Smooth muscle cell (in vitro differentiated cells): Measurements from ENCODE around the gene ABHD4. TPM values are rescaled to one million over a fixed set of nuclear protein-coding genes. Genes with fewer than 3 reads are reported as not detected.

Experiments used
- DNase-seq: peaks from one replicate; lab custom pipeline; 2025; ENCODE audit not compliant: unreplicated experiment; lab: John Stamatoyannopoulos, UW
- H2AFZ ChIP-seq: fragments of 200-600 bp; sonication (generic); 2 replicates; pipeline ENCODE4 v1.6.0; 2016; ENCODE audit warnings: antibody characterized with exemption, low read depth, mild to moderate bottlenecking
- H3F3A ChIP-seq: fragments of 200-600 bp; sonication (generic); 2 replicates; pipeline ENCODE4 v1.6.0; 2017; ENCODE audit warnings: antibody characterized with exemption, low read depth
- H3K27ac ChIP-seq: fragments of 200-600 bp; sonication (generic); 2 replicates; pipeline ENCODE4 v1.5.1; 2016; ENCODE audit warnings: low read depth, mild to moderate bottlenecking
- H3K27me3 ChIP-seq: fragments of 200-600 bp; sonication (generic); 2 replicates; pipeline ENCODE4 v1.6.1; 2016; ENCODE audit warnings: low read depth, mild to moderate bottlenecking
- H3K36me3 ChIP-seq: fragments of 200-600 bp; sonication (generic); 2 replicates; pipeline ENCODE4 v1.5.1; 2016; ENCODE audit warnings: low read depth
- H3K4me1 ChIP-seq: fragments of 200-600 bp; sonication (generic); 2 replicates; pipeline ENCODE4 v1.5.1; 2016; ENCODE audit warnings: low read depth
- H3K4me2 ChIP-seq: fragments of 200-600 bp; sonication (generic); 2 replicates; pipeline ENCODE4 v1.6.0; 2016; ENCODE audit warnings: mild to moderate bottlenecking
- H3K4me3 ChIP-seq: fragments of 200-600 bp; sonication (generic); 2 replicates; pipeline ENCODE4 v1.5.1; 2016; ENCODE audit warnings: mild to moderate bottlenecking
- H3K79me2 ChIP-seq: fragments of 200-600 bp; sonication (generic); 2 replicates; pipeline ENCODE4 v1.6.0; 2016; ENCODE audit warnings: low read depth, mild to moderate bottlenecking
- H3K9ac ChIP-seq: fragments of 200-600 bp; sonication (generic); 2 replicates; pipeline ENCODE4 v1.6.0; 2016; ENCODE audit warnings: low read depth
- H3K9me3 ChIP-seq: fragments of 200-600 bp; sonication (generic); replicated peaks from 2 replicates; pipeline ENCODE4 v1.5.1; 2016; ENCODE audit warnings: low read depth
- H4K20me1 ChIP-seq: fragments of 200-600 bp; sonication (generic); 2 replicates; pipeline ENCODE4 v1.6.0; 2016; ENCODE audit warnings: low read depth
- CTCF ChIP-seq: fragments of 200-600 bp; sonication (generic); IDR thresholded peaks from 2 replicates; pipeline ENCODE4 v1.5.1; 2017; ENCODE audit warnings: borderline replicate concordance, mild to moderate bottlenecking, antibody characterized with exemption; ENCODE audit not compliant: insufficient read depth, poor library complexity, severe bottlenecking
- WGBS: methylation state at CpG from one replicate; pipeline ENCODE4 v1.1.7; 2016; ENCODE audit warnings: low lambda C conversion rate; 5-methylcytosine and 5-hydroxymethylcytosine counted together
- polyA plus RNA-seq: library from polyadenylated mRNA; unstranded; fragments of >200 nt; fragmentation: Nextera tagmentation; extraction: Ambion mirVana; gene quantifications from 2 replicates; pipeline ENCODE4 v1.2.1, GENCODE V29; 2016
- total RNA-seq: library from RNA; depleted of rRNA; stranded (reverse); fragments of >200 nt; gene quantifications from 2 replicates; pipeline ENCODE4 v1.2.3, GENCODE V29; 2014

The ABHD4 gene
- total and polyA plus RNA-seq, 2 experiments from 2014 or later = 9.7 to 13.9 TPM

DNA sequence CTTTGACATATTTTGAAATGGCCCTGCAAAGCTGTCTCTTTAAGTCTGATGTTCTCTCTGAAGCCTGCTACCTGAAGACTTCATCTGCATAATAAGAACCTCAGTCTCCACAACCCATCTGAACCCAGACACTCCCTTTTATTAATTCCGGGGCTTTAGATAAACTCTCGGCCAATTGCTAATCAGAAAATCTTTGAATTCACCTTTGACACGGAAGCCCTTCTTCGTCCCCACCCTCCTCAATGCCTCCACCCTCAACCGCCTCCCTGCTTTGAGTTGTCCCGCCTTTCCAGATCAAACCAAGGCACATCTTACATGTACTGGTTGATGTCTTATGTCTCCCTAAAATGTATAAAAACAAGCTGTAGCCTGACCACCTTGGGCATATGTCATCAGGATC lies 28.5 kb downstream of the ABHD4 start:
- Histone ChIP-seq H3K4me1 (no peaks in the 10 kb centered on the region), H3K4me3 (no peak overlapping the region), H3K27ac (no peak overlapping the region), H3K4me2 (no peak overlapping the region), H4K20me1 (no peaks in the 10 kb centered on the region), H3K79me2 (no peaks in the 10 kb centered on the region), H3K9me3 (no peaks in the 10 kb centered on the region), H3F3A (no peaks in the 10 kb centered on the region), H3K36me3 (no peaks in the 10 kb centered on the region), H2AFZ (no peak overlapping the region), H3K9ac (no peak overlapping the region), H3K27me3 (no peaks in the 10 kb centered on the region)
- no peak for TF ChIP-seq CTCF
- DNase-seq = no peak
- WGBS = 81% methylated on average over 6 of the region's 6 CpGs

- H3K9ac ChIP-seq = no peak overlapping the region
- H3K27me3 ChIP-seq = no peaks in the 10 kb centered on the region
- DNase-seq = no peak
- H3K27ac ChIP-seq = no peak overlapping the region
- WGBS = 79% methylated on average over 7 of the region's 7 CpGs
- no peaks in the 10 kb centered on the region for H3K9me3 ChIP-seq
- H2AFZ ChIP-seq = no peak overlapping the region
- no peaks in the 10 kb centered on the region for H3K79me2 ChIP-seq
- H3F3A ChIP-seq = no peaks in the 10 kb centered on the region
- H3K4me1 ChIP-seq = no peaks in the 10 kb centered on the region
- H3K4me2 ChIP-seq = no peak overlapping the region
- no peaks in the 10 kb centered on the region for H3K36me3 ChIP-seq
- H4K20me1 ChIP-seq = no peaks in the 10 kb centered on the region
- H3K4me3 ChIP-seq = no peak overlapping the region
- no peak for TF ChIP-seq CTCF
Measured at GRCh38 chr14:22627506-22628263, 29.6 kb downstream of the ABHD4 start.

GRCh38 chr14:22629361-22629760 lies 31.3 kb downstream of the ABHD4 start:
- no peaks in the 10 kb centered on the region for H3K36me3 ChIP-seq
- 96% methylated on average over 5 of the region's 5 CpGs for WGBS
- H3K27ac ChIP-seq = no peak overlapping the region
- no peak overlapping the region for H3K4me3 ChIP-seq
- DNase-seq = no peak
- H3K4me2 ChIP-seq = no peak overlapping the region
- no peaks in the 10 kb centered on the region for H3K4me1 ChIP-seq
- TF ChIP-seq CTCF = no peak
- no peak overlapping the region for H3K9ac ChIP-seq
- H3K27me3 ChIP-seq = no peaks in the 10 kb centered on the region
- no peaks in the 10 kb centered on the region for H3K9me3 ChIP-seq
- H3F3A ChIP-seq = no peaks in the 10 kb centered on the region
- H4K20me1 ChIP-seq = no peaks in the 10 kb centered on the region
- H2AFZ ChIP-seq = no peak overlapping the region
- H3K79me2 ChIP-seq = no peaks in the 10 kb centered on the region

GRCh38 chr14:22630066-22630465 lies 32.0 kb downstream of the ABHD4 start:
- Histone ChIP-seq H3K9me3 (no peaks in the 10 kb centered on the region), H3F3A (no peaks in the 10 kb centered on the region), H3K27ac (no peak overlapping the region), H3K79me2 (no peaks in the 10 kb centered on the region), H3K27me3 (no peaks in the 10 kb centered on the region), H3K4me3 (no peak overlapping the region), H3K4me1 (no peaks in the 10 kb centered on the region), H2AFZ (no peak overlapping the region), H4K20me1 (no peaks in the 10 kb centered on the region), H3K36me3 (no peaks in the 10 kb centered on the region), H3K9ac (no peak overlapping the region), H3K4me2 (no peak overlapping the region)
- WGBS = 99% methylated on average over 3 of the region's 3 CpGs
- TF ChIP-seq CTCF = no peak
- DNase-seq = no peak
